Measurements from ENCODE around the gene BRD2. TPM values are rescaled to one million over a fixed set of nuclear protein-coding genes. Genes with fewer than 3 reads are reported as not detected.

Gene BRD2
- total and polyA plus RNA-seq, 2 of the 4 experiments (the other 2 are of a cell fraction): 99.5 to 144 TPM

DNA sequence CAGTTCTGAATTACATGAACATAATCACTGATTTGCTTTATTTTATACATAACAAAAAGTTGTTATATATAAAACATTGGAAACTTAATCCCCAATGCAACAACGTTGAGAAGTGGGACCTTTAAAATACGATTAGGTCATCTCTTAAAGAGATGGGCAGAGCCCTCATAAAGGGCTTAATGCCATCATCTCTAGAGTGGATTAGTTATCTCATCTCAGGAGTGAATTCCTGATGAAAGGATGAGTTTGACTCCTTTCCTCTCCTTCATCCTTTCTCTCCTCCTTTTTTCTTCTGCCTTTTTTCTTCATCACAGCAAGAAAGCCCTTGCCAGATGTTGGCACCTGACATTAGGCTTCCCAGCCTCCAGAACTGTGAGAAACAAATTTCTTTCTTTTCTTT is 27.1 kb downstream of the BRD2 start:
- TF ChIP-seq SMC3 (IDR thresholded peaks at IDR 0.05; ENCODE audit: low read depth, low read length) (no peak), CTCF (conservative IDR thresholded peaks at IDR 0.05; ENCODE audit: low read depth, low read length) (no peak), RCOR1 (IDR thresholded peaks at IDR 0.05; ENCODE audit: insufficient replicate concordance, low read length) (no peak), CEBPB (IDR thresholded peaks at IDR 0.05; ENCODE audit: low read depth, low read length) (no peak), RFX5 (IDR thresholded peaks at IDR 0.05; ENCODE audit: low read depth, low read length) (no peak), RAD21 (IDR thresholded peaks at IDR 0.05; ENCODE audit: low read length) (no peak), MXI1 (IDR thresholded peaks at IDR 0.05; ENCODE audit: borderline replicate concordance, low read depth, low read length) (no peak), MAZ (IDR thresholded peaks at IDR 0.05; ENCODE audit: borderline replicate concordance, low read depth, low read length) (no peak)
- dilution Hi-C loops (cut with HindIII; ENCODE audit: low sequenced_read_pairs, unreplicated experiment): no loop called here
- no TSS peak for BruUV-seq (replicated peaks)

More for the DNA sequence above, 27.1 kb downstream of the BRD2 start:
- Histone ChIP-seq H2BK15ac (ENCODE audit: low read depth, low read length) (no peak overlapping the region), H3K27me3 (ENCODE audit: control insufficient read depth, insufficient read depth, low read length) (peaks cover 21% of the 10 kb centered on the region), H2AK9ac (replicated peaks; ENCODE audit: low read depth, low read length, poor library complexity) (no peak overlapping the region), H3K36me3 (ENCODE audit: control insufficient read depth, insufficient read depth, low read length) (no peaks in the 10 kb centered on the region), H4K91ac (ENCODE audit: insufficient read depth, low read depth, low read length) (no peak overlapping the region), H4K20me1 (ENCODE audit: insufficient read depth, low read length) (no peaks in the 10 kb centered on the region), H3K56ac (ENCODE audit: extremely low read depth, insufficient read depth, low read length) (no peak overlapping the region), H3K4me1 (ENCODE audit: control insufficient read depth, insufficient read depth, low read length) (no peaks in the 10 kb centered on the region), H3K4me2 (ENCODE audit: low read depth, low read length) (no peak overlapping the region), H4K8ac (ENCODE audit: low read depth in 2 of 2, low read length in 2 of 2) (no peak overlapping the region), H2BK20ac (ENCODE audit: low read depth, low read length) (no peak overlapping the region), H3K79me1 (ENCODE audit: low read depth in 1 of 2, low read length in 2 of 2) (no peaks in the 10 kb centered on the region), H3K4ac (ENCODE audit: low read depth, low read length) (no peak overlapping the region), H2BK5ac (ENCODE audit: low read depth, low read length, poor library complexity, severe bottlenecking) (no peak overlapping the region), H3K23ac (ENCODE audit: low read depth, low read length) (no peak overlapping the region), H3K9me3 (ENCODE audit: control insufficient read depth, insufficient read depth, low read length) (no peaks in the 10 kb centered on the region), H2AK5ac (ENCODE audit: low read depth, low read length) (no peak overlapping the region), H3K4me3 (ENCODE audit: insufficient read depth, low read depth, low read length) (no peak overlapping the region), H2AFZ (replicated peaks; ENCODE audit: low read length, poor library complexity) (no peak overlapping the region), H4K5ac (ENCODE audit: low read depth, low read length) (no peak overlapping the region), H3K18ac (ENCODE audit: low read depth, low read length) (no peak overlapping the region), H2BK120ac (ENCODE audit: low read depth, low read length) (no peak overlapping the region), H3K27ac (ENCODE audit: insufficient read depth, low read length) (no peak overlapping the region), H3K14ac (replicated peaks; ENCODE audit: low read depth, low read length) (no peak overlapping the region), H3K9ac (ENCODE audit: low read depth, low read length) (no peak overlapping the region), H3K9me1 (ENCODE audit: insufficient read depth, low read length) (no peaks in the 10 kb centered on the region)
- CTCF ChIA-PET: interaction anchor here (1.0 kb wide), 1 partner anchor 11 kb away, joined by 5 read pairs; no protein-coding TSS in a partner anchor
- ATAC-seq (ENCODE audit: low read depth): no peak
- intact Hi-C loops (cut with micrococcal nuclease): no loop called here
- in situ Hi-C loops (cut with MboI; ENCODE audit: low sequenced_read_pairs): no loop called here
- POLR2A ChIA-PET (ENCODE audit: unreplicated experiment): no interaction called here
- no CpG with 5 or more reads among the region's 2 CpGs for WGBS, 2 experiments (ENCODE audit: extremely low coverage in 2 of 2, insufficient read length in 1 of 2)
- DNase-seq: no peak
